HG03159 (cell line): ENCODE results near the gene TRIM7.
"Not testable (repeated sequence)": the region's sequence is repeated elsewhere in the genome, so short reads cannot be mapped to it uniquely, and the experiment has no call there.

Source experiments
- ATAC-seq: cut with Tn5 transposase; IDR thresholded peaks from one replicate; pipeline ENCODE4 v1.9.1; 2021; ENCODE audit warnings: mild to moderate bottlenecking, moderate library complexity; ENCODE audit not compliant: unreplicated experiment

TRIM7 gene

DNA sequence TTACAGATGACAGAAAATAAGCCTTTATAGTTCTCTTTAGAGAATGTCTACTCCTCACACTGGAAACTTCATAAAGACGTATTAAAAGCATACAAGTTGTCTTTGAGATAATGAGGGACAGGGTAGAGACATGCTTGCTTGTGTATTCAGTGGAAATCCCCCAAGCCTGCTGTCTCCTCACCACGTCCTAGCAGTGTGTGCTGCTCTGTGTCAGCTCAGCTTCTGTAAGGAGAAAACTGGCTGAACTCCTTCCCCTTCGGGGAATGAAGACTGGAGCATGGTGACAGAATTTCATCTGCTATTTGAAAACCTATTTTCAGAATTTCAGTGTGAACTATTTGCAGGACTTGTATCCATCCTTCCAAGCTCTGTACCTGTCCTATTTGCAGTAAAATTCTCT lies 48.2 kb downstream of the TRIM7 start:
- ATAC-seq, result no peak

DNA sequence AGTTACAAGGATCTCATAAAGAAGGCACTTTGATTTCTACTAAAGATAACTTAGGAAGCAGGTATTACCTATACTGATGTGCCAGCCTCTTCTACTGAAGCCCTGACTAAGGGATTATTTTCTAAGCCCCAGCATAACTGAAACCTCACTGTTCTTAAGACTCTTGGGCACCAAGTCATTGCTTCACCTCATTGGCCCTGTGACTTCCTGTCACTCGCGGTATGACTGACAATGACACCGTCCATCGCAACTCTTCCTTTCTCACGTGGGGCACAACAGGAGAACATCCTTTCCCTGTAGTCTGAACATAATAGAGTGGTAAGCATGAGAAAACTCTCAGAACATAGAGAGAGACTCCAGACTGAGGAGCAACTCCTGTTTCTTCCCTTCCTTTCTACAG lies 51.2 kb downstream of the TRIM7 start:
- ATAC-seq, result no peak

DNA sequence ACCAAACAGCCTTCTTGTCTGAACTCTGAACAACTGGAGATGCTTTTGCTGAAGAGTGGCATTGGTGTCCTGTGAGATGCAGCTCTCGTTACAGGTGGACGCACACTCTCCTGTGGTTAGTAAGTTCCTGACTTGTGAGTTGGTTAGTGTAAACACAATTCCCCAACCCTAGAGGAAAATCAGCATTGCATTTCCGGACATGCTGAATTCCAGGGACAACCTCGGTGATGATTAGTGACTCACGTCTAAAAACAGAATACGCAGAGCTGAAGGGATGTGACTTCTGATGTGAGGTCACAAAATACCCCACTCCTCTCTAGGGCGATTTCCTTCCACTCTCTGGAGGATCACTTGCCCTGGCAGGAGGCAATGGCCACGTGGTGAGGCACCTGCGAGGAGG lies 52.6 kb downstream of the TRIM7 start:
- no peak for ATAC-seq

DNA sequence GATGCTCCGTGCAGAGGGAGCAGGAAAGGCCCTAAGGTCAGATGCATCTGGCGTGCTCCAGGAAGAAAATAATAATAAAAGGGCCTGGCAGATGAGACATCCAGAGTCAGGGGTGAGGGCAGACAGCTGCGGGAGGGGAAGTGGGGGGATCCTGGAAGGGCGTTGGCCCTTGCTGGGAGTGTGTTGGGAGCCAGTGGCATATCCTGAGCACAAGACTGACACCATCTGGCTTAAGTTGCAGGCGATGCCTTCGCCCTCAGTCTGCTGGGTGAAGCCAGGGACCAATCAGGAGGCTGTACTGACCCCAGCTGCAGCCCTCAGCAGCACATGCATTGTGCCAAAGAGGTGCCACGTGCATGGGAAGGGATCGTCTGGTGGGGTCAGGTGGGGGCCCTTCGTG lies 53.9 kb downstream of the TRIM7 start:
- no peak for ATAC-seq

DNA sequence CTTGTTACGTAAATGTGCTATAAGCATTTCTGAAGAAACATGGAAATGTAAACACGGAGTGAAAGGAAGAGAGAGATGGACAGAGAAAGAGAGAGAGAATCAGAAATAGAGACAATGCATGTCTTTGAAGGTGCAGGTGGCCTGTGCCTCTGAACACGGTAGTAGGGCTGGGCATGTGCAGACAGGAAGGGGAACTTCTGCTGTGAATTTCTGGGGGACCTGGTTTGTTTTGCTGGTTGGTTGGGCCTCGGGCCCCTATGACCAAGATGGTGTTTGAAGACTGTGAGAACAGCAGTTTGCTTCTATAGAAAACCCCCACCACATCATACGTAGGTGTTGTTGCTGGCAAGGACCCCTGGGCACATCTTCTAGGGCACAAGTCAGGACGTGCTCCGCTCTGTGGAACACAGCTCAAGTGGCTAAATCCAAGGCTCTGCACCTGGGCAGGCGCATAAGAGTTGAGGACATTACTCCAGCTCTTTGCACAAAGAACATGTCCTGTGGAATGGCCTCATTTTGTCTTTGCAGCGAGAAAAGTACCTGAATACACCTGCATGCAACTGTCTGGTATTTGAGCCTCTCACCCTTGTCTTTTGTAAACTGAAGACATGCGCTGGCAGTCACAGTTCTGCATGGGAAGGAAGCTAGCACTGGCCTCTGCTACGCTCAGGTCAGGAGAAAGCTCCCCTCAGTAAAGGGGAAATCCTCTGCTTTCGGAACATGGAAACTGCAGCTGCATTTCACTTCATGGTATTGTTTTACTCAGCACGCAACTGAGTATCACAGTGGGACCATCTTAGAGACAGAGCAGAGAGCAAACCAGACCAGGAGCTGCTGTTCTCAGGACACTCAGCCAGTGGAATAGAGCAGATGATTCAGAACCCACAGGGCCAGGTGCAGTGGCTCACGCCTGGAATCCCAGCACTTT lies 54.9 kb downstream of the TRIM7 start:
- no peak for ATAC-seq

DNA sequence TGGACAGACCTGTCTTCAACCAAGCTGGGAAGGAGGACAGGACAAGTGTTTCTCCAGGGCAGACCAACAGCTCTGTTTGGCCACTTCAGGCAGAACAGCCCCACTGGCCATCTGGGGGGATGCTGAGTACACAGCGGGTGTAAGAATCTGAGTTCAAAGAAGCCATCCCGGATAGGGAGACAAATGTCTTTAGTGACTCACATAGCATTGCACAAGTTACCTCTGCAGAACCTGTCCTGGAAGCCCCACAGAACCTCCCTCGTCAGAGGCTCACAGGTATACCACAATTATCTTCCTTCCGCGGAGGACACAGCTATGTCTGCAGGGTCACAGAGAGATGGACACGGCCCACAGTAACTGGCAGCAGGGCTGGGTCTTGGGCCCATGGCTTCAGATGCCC lies 55.6 kb downstream of the TRIM7 start:
- no peak for ATAC-seq

DNA sequence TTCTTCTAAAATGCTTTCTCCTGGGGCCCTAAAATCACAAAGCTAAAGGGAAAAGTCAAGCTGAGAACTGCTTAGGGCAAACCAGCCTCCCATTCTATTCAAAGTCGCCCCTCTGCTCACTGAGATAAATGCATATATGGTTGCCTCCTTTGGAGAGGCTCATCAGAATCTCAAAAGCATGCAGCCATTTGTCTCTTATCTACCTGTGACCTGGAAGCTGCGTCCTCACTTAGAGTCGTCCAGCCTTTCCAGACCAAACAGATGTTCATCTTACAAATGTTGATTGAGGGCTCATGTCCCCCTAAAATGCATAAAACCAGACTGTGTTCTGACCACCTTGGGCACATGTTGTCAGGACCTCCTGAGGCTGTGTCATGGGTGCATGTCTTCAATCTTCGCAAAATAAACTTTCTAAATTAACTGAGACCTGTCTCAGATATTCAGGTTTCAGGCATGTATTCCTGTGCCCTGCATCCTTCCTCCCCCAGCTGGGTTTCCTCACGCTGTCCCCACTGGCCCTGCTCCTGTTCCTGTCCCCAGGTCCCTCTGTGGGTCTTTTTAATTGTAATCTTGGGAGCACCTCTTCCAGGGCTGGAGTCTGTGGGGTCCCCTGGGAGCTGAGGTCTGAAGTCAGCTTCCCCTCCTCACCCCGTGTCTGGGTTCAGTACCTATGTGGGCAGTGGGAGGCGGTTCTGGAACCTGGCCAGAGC lies 57.9 kb downstream of the TRIM7 start, which contains the start of gene OR2V2:
TSS of gene OR2V2 (plus strand) at position 660 of the 710 bp plus-strand sequence. CDS start 7,357 bp downstream, outside the sequence.
- not testable (repeated sequence) for ATAC-seq

DNA sequence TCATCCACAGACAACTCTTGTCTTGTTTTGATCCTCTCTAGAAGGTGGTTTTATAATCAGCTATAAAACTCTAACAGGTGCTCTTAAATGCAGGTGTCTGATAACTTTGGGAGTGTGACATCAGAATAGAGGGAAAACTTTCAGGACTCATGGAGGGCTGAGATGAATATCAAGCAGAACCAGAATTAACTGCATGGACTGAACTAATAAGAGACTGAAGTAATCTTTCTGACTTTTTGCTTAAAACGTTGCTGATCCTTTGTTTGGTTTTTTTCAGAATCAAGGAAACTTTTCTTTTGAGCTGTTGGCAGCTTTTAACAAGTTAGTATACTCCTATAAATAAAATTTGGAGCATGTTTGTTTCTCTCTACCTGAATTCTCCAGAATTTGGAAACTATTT lies 59.9 kb downstream of the TRIM7 start:
- no peak for ATAC-seq
